ENCODE measurements around the gene LRMDA. TPM values are rescaled to one million over a fixed set of nuclear protein-coding genes. Genes with fewer than 3 reads are reported as not detected.

The LRMDA gene
- total RNA-seq, 2 experiments from 2014 or later: not detected

DNA sequence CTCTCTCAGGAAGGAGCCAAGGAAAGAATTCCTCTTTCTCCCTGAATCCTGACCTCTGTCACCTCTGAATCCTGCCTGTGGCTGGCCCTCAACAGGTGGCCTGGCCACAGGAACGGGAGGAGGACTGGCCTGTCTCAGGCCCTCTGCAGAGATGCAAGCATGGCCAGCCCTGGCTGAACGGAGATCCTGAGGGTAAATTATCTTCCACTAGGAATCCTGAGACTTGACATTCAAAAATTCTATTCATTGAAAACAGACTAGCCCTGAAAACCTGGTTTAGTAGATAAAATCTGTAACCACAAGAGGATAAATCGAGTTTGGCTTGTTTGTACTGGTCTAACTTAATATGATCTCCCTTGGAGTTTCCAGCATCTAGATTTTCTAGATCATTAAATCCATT lies 579.3 kb downstream of the LRMDA start:
- Histone ChIP-seq H3K4me2 (ENCODE audit: low read length) (no peak overlapping the region), H2AFZ (ENCODE audit: low read length) (no peak overlapping the region), H3K27ac (ENCODE audit: low read depth, low read length, poor library complexity, severe bottlenecking) (no peak overlapping the region), H3K9me2 (ENCODE audit: insufficient read depth, low read length) (no peaks in the 10 kb centered on the region), H3K79me2 (ENCODE audit: insufficient read depth, low read depth, low read length) (no peaks in the 10 kb centered on the region), H3K4me3 (ENCODE audit: low read depth, low read length, poor library complexity, severe bottlenecking) (no peak overlapping the region), H3K9me3 (ENCODE audit: low read length) (no peaks in the 10 kb centered on the region), H3K36me3 (ENCODE audit: insufficient read depth, low read length) (no peaks in the 10 kb centered on the region), H4K20me1 (ENCODE audit: insufficient read depth, low read length) (no peaks in the 10 kb centered on the region), H3K4me1 (ENCODE audit: insufficient read depth, low read length, poor library complexity, severe bottlenecking) (no peaks in the 10 kb centered on the region)
- BruUV-seq (replicated peaks): no TSS peak
- CTCF ChIA-PET (ENCODE audit: unreplicated experiment): no interaction called here
- TF ChIP-seq EZH2phosphoT487 (IDR thresholded peaks at IDR 0.05; ENCODE audit: borderline replicate concordance, low read depth, low read length): no peak
- TF ChIP-seq, protein P1, sequence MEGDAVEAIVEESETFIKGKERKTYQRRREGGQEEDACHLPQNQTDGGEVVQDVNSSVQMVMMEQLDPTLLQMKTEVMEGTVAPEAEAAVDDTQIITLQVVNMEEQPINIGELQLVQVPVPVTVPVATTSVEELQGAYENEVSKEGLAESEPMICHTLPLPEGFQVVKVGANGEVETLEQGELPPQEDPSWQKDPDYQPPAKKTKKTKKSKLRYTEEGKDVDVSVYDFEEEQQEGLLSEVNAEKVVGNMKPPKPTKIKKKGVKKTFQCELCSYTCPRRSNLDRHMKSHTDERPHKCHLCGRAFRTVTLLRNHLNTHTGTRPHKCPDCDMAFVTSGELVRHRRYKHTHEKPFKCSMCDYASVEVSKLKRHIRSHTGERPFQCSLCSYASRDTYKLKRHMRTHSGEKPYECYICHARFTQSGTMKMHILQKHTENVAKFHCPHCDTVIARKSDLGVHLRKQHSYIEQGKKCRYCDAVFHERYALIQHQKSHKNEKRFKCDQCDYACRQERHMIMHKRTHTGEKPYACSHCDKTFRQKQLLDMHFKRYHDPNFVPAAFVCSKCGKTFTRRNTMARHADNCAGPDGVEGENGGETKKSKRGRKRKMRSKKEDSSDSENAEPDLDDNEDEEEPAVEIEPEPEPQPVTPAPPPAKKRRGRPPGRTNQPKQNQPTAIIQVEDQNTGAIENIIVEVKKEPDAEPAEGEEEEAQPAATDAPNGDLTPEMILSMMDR (conservative IDR thresholded peaks at IDR 0.05; ENCODE audit: low read length): no peak
- intact Hi-C loops (cut with micrococcal nuclease; ENCODE audit: unreplicated experiment): no loop called here
- POLR2A ChIA-PET: no interaction called here
- DNase-seq (ENCODE audit: low spot score): no peak

DNA sequence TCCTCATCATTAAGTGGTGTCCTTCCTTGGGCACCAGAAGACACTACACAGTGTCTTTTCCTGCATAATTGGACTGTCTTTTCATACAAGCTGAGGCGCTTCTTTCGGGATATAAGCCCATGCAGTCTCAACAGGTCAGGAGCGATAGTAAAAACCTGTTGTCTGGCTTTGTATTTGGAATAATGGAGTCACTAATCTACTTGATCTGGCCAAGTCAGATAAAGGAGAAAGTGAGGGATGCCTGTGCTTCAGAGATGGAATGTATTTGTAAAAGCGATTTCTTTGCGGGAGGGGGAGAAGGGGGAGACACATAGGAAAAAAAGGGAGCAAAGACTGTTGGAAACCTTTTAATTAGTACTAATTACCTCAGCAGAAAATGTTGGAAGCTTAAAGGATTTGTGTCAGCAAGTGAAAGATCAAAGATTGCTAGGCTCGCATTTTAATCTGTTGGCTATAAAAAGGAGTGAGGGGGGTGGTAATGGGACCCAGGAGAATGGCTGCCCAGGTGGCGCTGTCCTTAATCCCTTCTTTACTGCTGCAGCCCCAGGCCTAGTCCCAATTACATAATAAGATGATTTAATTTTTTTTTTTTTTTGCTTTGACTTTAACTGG lies 581.4 kb downstream of the LRMDA start:
- H3K27ac ChIP-seq (ENCODE audit: low read depth, low read length, poor library complexity, severe bottlenecking): no peak overlapping the region
- H3K4me3 ChIP-seq (ENCODE audit: low read depth, low read length, poor library complexity, severe bottlenecking): no peak overlapping the region
- H3K4me1 ChIP-seq (ENCODE audit: insufficient read depth, low read length, poor library complexity, severe bottlenecking): no peaks in the 10 kb centered on the region
- no peaks in the 10 kb centered on the region for H3K9me3 ChIP-seq (ENCODE audit: low read length)
- POLR2A ChIA-PET: no interaction called here
- H2AFZ ChIP-seq (ENCODE audit: low read length): no peak overlapping the region
- no TSS peak for BruUV-seq (replicated peaks)
- CTCF ChIA-PET (ENCODE audit: unreplicated experiment): interaction anchor here (0.6 kb wide), 1 partner anchor 211 kb away, joined by 4 read pairs; no protein-coding TSS in a partner anchor
- DNase-seq (ENCODE audit: low spot score): no peak
- H3K9me2 ChIP-seq (ENCODE audit: insufficient read depth, low read length): no peaks in the 10 kb centered on the region
- intact Hi-C loops (cut with micrococcal nuclease; ENCODE audit: unreplicated experiment): no loop called here
- H3K79me2 ChIP-seq (ENCODE audit: insufficient read depth, low read depth, low read length): no peaks in the 10 kb centered on the region
- TF ChIP-seq, protein P1 (conservative IDR thresholded peaks at IDR 0.05; ENCODE audit: low read length): no peak
- no peak for TF ChIP-seq EZH2phosphoT487 (IDR thresholded peaks at IDR 0.05; ENCODE audit: borderline replicate concordance, low read depth, low read length)
- no peak overlapping the region for H3K4me2 ChIP-seq (ENCODE audit: low read length)
- H4K20me1 ChIP-seq (ENCODE audit: insufficient read depth, low read length): no peaks in the 10 kb centered on the region
- H3K36me3 ChIP-seq (ENCODE audit: insufficient read depth, low read length): no peaks in the 10 kb centered on the region

DNA sequence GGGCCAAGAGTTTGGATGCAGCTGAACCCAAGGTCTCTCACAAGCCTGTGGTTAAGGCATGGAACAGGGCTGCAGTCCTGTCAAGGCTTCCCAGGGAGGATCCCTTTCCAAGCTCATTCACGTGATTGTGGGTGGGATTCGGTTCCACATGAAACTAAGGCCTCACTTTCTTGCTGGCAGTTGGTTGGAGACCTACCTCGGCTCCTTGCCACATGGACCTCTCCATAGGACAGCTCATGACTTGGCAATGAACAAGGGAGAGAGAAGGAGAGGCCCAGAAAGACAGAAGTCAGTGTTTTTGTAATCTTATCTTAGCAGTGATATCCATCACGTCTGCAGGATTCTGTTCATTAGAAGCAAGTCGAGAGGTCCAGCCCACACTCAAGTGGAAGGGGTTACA lies 583.8 kb downstream of the LRMDA start:
- H2AFZ ChIP-seq (ENCODE audit: low read length): no peak overlapping the region
- H3K27ac ChIP-seq (ENCODE audit: low read depth, low read length, poor library complexity, severe bottlenecking): no peak overlapping the region
- H3K9me2 ChIP-seq (ENCODE audit: insufficient read depth, low read length): no peaks in the 10 kb centered on the region
- H3K79me2 ChIP-seq (ENCODE audit: insufficient read depth, low read depth, low read length): no peaks in the 10 kb centered on the region
- ChIA-PET POLR2A (no interaction called here), CTCF (ENCODE audit: unreplicated experiment) (no interaction called here)
- H3K4me3 ChIP-seq (ENCODE audit: low read depth, low read length, poor library complexity, severe bottlenecking): no peak overlapping the region
- no peaks in the 10 kb centered on the region for H3K9me3 ChIP-seq (ENCODE audit: low read length)
- H4K20me1 ChIP-seq (ENCODE audit: insufficient read depth, low read length): no peaks in the 10 kb centered on the region
- TF ChIP-seq EZH2phosphoT487 (IDR thresholded peaks at IDR 0.05; ENCODE audit: borderline replicate concordance, low read depth, low read length): no peak
- TF ChIP-seq, protein P1 (conservative IDR thresholded peaks at IDR 0.05; ENCODE audit: low read length): no peak
- H3K4me2 ChIP-seq (ENCODE audit: low read length): no peak overlapping the region
- no TSS peak for BruUV-seq (replicated peaks)
- intact Hi-C loops (cut with micrococcal nuclease; ENCODE audit: unreplicated experiment): no loop called here
- no peak for DNase-seq (ENCODE audit: low spot score)
- H3K36me3 ChIP-seq (ENCODE audit: insufficient read depth, low read length): no peaks in the 10 kb centered on the region
- H3K4me1 ChIP-seq (ENCODE audit: insufficient read depth, low read length, poor library complexity, severe bottlenecking): no peaks in the 10 kb centered on the region

Measured in OCI-LY7 (cell line).